MCF 10A (cell line): ENCODE results near the gene N4BP2L2. TPM values are rescaled to one million over a fixed set of nuclear protein-coding genes. Genes with fewer than 3 reads are reported as not detected.

Source experiments
- BruUV-seq: library from RNA; stranded (reverse); fragments of 400-500 nt; replicated peaks from 2 replicates; lab custom pipeline; 2021; lab: Mats Ljungman, UMichigan
- CTCF ChIA-PET: fragments of 300-600 bp; sonication (Branson Sonifier 250); formaldehyde crosslinking; extraction: SDS; loops from one replicate; lab custom pipeline; 2021; ENCODE audit warnings: antibody characterized with exemption, inconsistent platforms; lab: Yijun Ruan, JAX
- POLR2A ChIA-PET: fragments of 300-600, 350-650 bp; sonication (Branson Sonifier 250); formaldehyde crosslinking; extraction: SDS; loops from one replicate; lab custom pipeline; 2020; ENCODE audit warnings: antibody characterized with exemption, inconsistent platforms; lab: Yijun Ruan, JAX
- DNase-seq: peaks from one replicate; pipeline ENCODE4 v3.0.0-alpha.2; 2018; ENCODE audit not compliant: unreplicated experiment
- H3K27ac Mint-ChIP-seq: one replicate; pipeline ENCODE4 v1.8.0; 2022; ENCODE audit warnings: mild to moderate bottlenecking, low read depth, mixed read lengths; ENCODE audit not compliant: unreplicated experiment
- H3K27me3 Mint-ChIP-seq: one replicate; pipeline ENCODE4 v1.8.0; 2022; ENCODE audit warnings: mixed read lengths; ENCODE audit not compliant: insufficient read depth, unreplicated experiment
- H3K36me3 Mint-ChIP-seq: one replicate; pipeline ENCODE4 v1.8.0; 2022; ENCODE audit warnings: mild to moderate bottlenecking, moderate library complexity, mixed read lengths; ENCODE audit not compliant: insufficient read depth, unreplicated experiment
- H3K4me1 Mint-ChIP-seq: one replicate; pipeline ENCODE4 v1.8.0; 2022; ENCODE audit warnings: mixed read lengths; ENCODE audit not compliant: insufficient read depth, unreplicated experiment
- H3K4me3 Mint-ChIP-seq: one replicate; pipeline ENCODE4 v1.8.0; 2022; ENCODE audit warnings: mild to moderate bottlenecking, moderate library complexity, mixed read lengths; ENCODE audit not compliant: unreplicated experiment
- H3K9me3 Mint-ChIP-seq: one replicate; pipeline ENCODE4 v1.8.0; 2022; ENCODE audit warnings: mixed read lengths; ENCODE audit not compliant: unreplicated experiment
- intact Hi-C: fragments of 100-400 bp; cut with micrococcal nuclease; formaldehyde crosslinking; loops from 2 replicates; pipeline ENCODE4 v1.14.1; 2022
- total RNA-seq: library from RNA; stranded (reverse); gene quantifications from 2 replicates; pipeline ENCODE4 v1.2.3, GENCODE V29; 2022
- TF ChIP-seq, protein P1 (sequence below): fragments of 200-600 bp; IDR thresholded peaks from one replicate; pipeline ENCODE4 v1.8.0; 2022; ENCODE audit warnings: antibody characterized with exemption, mild to moderate bottlenecking; ENCODE audit not compliant: unreplicated experiment

Gene N4BP2L2
- total RNA-seq, 1 experiment from 2014 or later = 113 TPM

DNA sequence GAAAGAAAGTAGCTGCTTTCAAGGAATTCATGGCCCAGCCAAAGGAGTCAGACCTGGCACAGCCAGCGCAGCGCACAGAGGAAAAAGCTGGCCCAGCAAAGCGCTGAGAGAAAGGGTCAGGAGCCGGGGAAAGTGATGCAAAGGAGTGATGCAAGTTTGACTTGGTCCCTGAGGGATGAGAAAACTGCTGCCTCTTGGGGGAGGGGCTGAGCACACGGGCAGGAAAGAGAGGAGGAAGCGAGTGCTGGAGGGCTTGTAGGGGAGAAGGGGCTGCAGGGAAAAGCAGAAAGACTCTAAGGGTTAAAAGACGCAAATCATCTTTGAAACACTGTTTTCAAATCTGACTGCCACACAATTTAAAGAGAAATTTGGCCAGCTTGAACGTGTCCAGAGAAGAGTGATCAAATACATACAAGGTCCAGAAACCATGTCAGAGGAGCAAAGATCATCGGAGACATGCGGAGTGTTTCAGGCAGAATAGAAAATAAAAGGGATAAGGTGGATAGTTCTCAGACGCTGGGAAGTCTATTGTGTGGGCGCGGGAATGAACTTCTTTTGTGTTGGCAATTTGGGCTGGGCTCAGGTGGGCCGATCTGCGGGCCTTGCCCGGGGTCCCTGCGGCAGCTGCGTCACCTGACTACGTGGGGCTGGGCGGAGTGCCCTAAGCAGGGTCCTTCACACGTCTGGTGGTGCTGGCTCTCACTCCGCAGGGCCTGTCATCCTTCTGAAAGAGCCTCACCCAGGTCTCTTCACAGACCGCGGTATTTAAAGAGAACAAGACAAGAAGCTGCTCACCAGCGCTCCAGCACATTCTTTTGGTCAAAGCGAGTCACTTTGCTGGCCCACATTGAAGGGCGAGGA lies 128.8 kb downstream of the N4BP2L2 start:
- Mint-ChIP-seq H3K4me3 (no peak overlapping the region), H3K27me3 (no peaks in the 10 kb centered on the region), H3K9me3 (no peaks in the 10 kb centered on the region), H3K27ac (no peak overlapping the region), H3K4me1 (peaks cover 6% of the 10 kb centered on the region), H3K36me3 (no peaks in the 10 kb centered on the region)
- TF ChIP-seq, protein P1, sequence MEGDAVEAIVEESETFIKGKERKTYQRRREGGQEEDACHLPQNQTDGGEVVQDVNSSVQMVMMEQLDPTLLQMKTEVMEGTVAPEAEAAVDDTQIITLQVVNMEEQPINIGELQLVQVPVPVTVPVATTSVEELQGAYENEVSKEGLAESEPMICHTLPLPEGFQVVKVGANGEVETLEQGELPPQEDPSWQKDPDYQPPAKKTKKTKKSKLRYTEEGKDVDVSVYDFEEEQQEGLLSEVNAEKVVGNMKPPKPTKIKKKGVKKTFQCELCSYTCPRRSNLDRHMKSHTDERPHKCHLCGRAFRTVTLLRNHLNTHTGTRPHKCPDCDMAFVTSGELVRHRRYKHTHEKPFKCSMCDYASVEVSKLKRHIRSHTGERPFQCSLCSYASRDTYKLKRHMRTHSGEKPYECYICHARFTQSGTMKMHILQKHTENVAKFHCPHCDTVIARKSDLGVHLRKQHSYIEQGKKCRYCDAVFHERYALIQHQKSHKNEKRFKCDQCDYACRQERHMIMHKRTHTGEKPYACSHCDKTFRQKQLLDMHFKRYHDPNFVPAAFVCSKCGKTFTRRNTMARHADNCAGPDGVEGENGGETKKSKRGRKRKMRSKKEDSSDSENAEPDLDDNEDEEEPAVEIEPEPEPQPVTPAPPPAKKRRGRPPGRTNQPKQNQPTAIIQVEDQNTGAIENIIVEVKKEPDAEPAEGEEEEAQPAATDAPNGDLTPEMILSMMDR = no peak
- DNase-seq = no peak
- intact Hi-C loops = no loop called here
- ChIA-PET POLR2A (interaction anchor here (0.7 kb wide), 1 partner anchor 9 kb away, joined by 3 read pairs; no protein-coding TSS in a partner anchor), CTCF (interaction anchor here (0.7 kb wide), 1 partner anchor 69 kb away, joined by 3 read pairs; no protein-coding TSS in a partner anchor)
- BruUV-seq = no TSS peak

DNA sequence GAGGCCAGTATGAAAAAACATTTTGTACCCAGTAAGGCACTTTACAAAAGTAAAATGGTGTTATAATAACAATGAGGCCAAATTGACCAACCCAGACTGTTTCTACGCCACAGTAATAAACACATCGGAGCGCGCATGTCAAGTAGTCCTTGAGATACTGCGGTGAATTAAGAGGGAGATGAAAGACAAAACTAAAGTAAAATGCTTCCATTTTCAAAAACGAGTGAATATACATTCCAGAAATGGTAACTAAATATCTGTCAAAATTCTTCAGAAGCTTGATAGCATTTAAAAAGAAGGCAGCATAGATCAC lies 129.6 kb downstream of the N4BP2L2 start:
- DNase-seq = no peak
- BruUV-seq = no TSS peak
- intact Hi-C loops = no loop called here
- Mint-ChIP-seq H3K36me3 (no peaks in the 10 kb centered on the region), H3K4me3 (no peak overlapping the region), H3K9me3 (no peaks in the 10 kb centered on the region), H3K27ac (no peak overlapping the region), H3K27me3 (no peaks in the 10 kb centered on the region), H3K4me1 (peaks cover 6% of the 10 kb centered on the region)
- CTCF ChIA-PET = interaction anchor here (0.7 kb wide), 1 partner anchor 70 kb away, joined by 3 read pairs; no protein-coding TSS in a partner anchor
- TF ChIP-seq, protein P1 = no peak
- POLR2A ChIA-PET = interaction anchor here (0.9 to 1.3 kb wide), 2 partner anchors 15 to 23 kb away, joined by 3 to 4 read pairs; no protein-coding TSS in a partner anchor

DNA sequence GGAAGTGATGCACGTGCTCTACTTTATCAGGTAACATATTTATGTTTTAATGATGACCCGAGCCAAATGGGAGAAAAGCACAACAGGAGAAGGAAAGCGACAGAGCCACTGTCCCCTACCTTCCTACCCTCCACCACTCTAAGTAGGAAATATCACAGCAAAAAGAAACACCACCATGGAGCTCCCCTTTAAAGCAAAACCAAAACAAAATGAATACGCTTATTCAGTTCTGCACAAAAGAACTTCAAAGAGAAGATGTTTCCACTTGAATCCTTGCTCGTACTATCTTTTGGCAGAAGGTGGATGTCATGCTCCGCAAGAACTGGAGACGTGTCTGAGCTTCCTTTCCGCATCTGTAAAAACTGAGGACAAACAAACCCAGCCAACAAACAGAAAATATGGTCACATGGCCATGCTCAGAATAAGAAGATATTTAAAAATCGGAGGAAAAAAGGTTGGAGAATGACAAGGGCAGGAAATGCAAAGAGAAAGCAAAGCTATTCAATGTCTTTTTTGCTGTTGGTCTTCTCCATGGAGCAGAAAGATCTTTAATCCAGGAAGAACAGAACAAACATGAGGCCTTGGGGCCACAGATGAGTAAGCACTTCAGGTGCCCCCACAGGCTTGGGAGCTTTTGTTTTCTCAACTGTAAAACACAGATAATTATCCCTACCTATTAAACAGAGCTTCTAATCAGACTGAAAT lies 130.1 kb downstream of the N4BP2L2 start:
- CTCF ChIA-PET = interaction anchor here (0.6 to 0.7 kb wide), 2 partner anchors 11 to 495 kb away, joined by 3 to 4 read pairs; no protein-coding TSS in a partner anchor
- DNase-seq = no peak
- no peak overlapping the region for H3K4me3 Mint-ChIP-seq
- H3K4me1 Mint-ChIP-seq = peaks cover 6% of the 10 kb centered on the region
- TF ChIP-seq, protein P1 = no peak
- no peaks in the 10 kb centered on the region for H3K36me3 Mint-ChIP-seq
- BruUV-seq = no TSS peak
- POLR2A ChIA-PET = interaction anchor here (0.9 to 1.3 kb wide), 2 partner anchors 15 to 24 kb away, joined by 3 to 4 read pairs; no protein-coding TSS in a partner anchor
- H3K27ac Mint-ChIP-seq = no peak overlapping the region
- H3K9me3 Mint-ChIP-seq = no peaks in the 10 kb centered on the region
- no peaks in the 10 kb centered on the region for H3K27me3 Mint-ChIP-seq
- intact Hi-C loops = no loop called here

DNA sequence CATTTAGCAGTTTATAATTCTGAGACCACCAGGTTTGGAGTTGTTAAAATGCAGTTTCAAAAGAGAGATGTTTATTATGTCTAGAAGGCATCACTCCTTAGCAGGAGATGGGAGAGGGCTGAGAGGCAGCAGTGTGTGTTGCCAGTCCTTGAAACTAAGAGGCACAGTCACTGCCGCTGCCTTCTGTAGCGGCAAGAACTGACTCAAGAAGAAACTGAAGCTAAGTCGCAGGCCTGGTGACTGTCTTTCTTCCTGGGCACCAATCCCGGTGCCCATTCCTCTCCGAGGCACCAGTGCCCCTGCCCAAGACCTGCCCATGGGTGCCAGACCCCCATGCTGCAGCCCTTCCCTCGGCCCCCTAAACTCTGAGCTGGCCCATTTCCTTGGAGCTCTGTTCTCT lies 130.7 kb downstream of the N4BP2L2 start:
- Mint-ChIP-seq H3K36me3 (peaks cover 3% of the 10 kb centered on the region), H3K27ac (no peak overlapping the region), H3K27me3 (no peaks in the 10 kb centered on the region), H3K4me1 (peaks cover 6% of the 10 kb centered on the region), H3K4me3 (no peak overlapping the region), H3K9me3 (no peaks in the 10 kb centered on the region)
- BruUV-seq = no TSS peak
- ChIA-PET CTCF (interaction anchor here (0.6 to 0.7 kb wide), 2 partner anchors 12 to 495 kb away, joined by 3 to 4 read pairs; no protein-coding TSS in a partner anchor), POLR2A (interaction anchor here (0.9 to 1.3 kb wide), 2 partner anchors 16 to 24 kb away, joined by 3 to 4 read pairs; no protein-coding TSS in a partner anchor)
- no peak for DNase-seq
- TF ChIP-seq, protein P1 = no peak
- intact Hi-C loops = no loop called here
